ENCODE results near the gene KCND1.
A peak's percentile ranks its signal among the peaks of the same experiment; 100 is the strongest.

Gene KCND1

GRCh38 chrX:48974574-48974973, 2.9 kb upstream of the KCND1 start:
- DNase-seq (ENCODE audit: low read depth in 2 of 2): no peak

GRCh38 chrX:48974033-48974432, 2.4 kb upstream of the KCND1 start:
- DNase-seq (ENCODE audit: low read depth in 2 of 2): no peak

- no peak for DNase-seq (ENCODE audit: low read depth in 2 of 2)
Observed at GRCh38 chrX:48972220-48973164, 848 bp upstream of the KCND1 start.

GRCh38 chrX:48969471-48969870, 2.2 kb downstream of the KCND1 start:
- no peak for DNase-seq (ENCODE audit: low read depth in 2 of 2)

GRCh38 chrX:48968377-48968776, 3.3 kb downstream of the KCND1 start:
- DNase-seq (ENCODE audit: low read depth in 2 of 2): no peak

- DNase-seq (ENCODE audit: low read depth in 2 of 2): no peak
Observed at GRCh38 chrX:48966796-48967579, 4.7 kb downstream of the KCND1 start.

GRCh38 chrX:48965959-48966358, 5.7 kb downstream of the KCND1 start:
- no peak for DNase-seq (ENCODE audit: low read depth in 2 of 2)

GRCh38 chrX:48961585-48962091, 10.0 kb downstream of the KCND1 start:
- no peak for DNase-seq (ENCODE audit: low read depth in 2 of 2)

GRCh38 chrX:48960291-48960690, 11.4 kb downstream of the KCND1 start:
- no peak for DNase-seq (ENCODE audit: low read depth in 2 of 2)

- DNase-seq (ENCODE audit: low read depth in 2 of 2): no peak
Observed at GRCh38 chrX:48958635-48959094, 13.0 kb downstream of the KCND1 start.

- DNase-seq (ENCODE audit: low read depth in 2 of 2): peak; percentile 78 to 83
Observed at GRCh38 chrX:48957827-48958634, 13.6 kb downstream of the KCND1 start.

GRCh38 chrX:48957477-48957826, 14.2 kb downstream of the KCND1 start, which contains the start of gene OTUD5:
Gene OTUD5 (minus strand): TSS chrX:48957607. CDS start chrX:48957570, 37 bp downstream.
- peak; percentile 41 to 55 for DNase-seq (ENCODE audit: low read depth in 2 of 2)

- no peak for DNase-seq (ENCODE audit: low read depth in 2 of 2)
Observed at GRCh38 chrX:48956728-48957414, 14.8 kb downstream of the KCND1 start.

GRCh38 chrX:48948589-48948988, 23.1 kb downstream of the KCND1 start:
- DNase-seq (ENCODE audit: low read depth in 2 of 2): no peak

- DNase-seq (ENCODE audit: low read depth in 2 of 2): no peak
Observed at GRCh38 chrX:48945517-48946348, 25.9 kb downstream of the KCND1 start.

GRCh38 chrX:48942895-48943294, 28.7 kb downstream of the KCND1 start:
- DNase-seq (ENCODE audit: low read depth in 2 of 2): no peak

- no peak for DNase-seq (ENCODE audit: low read depth in 2 of 2)
Observed at GRCh38 chrX:48940404-48940955, 31.2 kb downstream of the KCND1 start.

GRCh38 chrX:48939524-48940228, 32.0 kb downstream of the KCND1 start:
- no peak for DNase-seq (ENCODE audit: low read depth in 2 of 2)

All from stimulated activated CD4-positive, alpha-beta T cell treated with anti-CD3 and anti-CD28 coated beads, Interleukin-12 subunit alpha, Interleukin-12 subunit beta, amount 100 ng/mL, for 24 hours (primary cell).